ENCODE results near the gene PARVG. TPM values are rescaled to one million over a fixed set of nuclear protein-coding genes. Genes with fewer than 3 reads are reported as not detected.

The PARVG gene
- polyA plus RNA-seq, 1 donor (not counting 4 experiments of a cell fraction or from before 2014, with no cell fraction given), result not detected

- no peak overlapping the region for H3K4me2 ChIP-seq (ENCODE audit: control insufficient read depth, extremely low read depth, insufficient read depth, low read depth, low read length)
- H3K9ac ChIP-seq (ENCODE audit: control insufficient read depth, extremely low read depth, insufficient read depth, low read length), result no peak overlapping the region
- no peak overlapping the region for H2AFZ ChIP-seq (ENCODE audit: control insufficient read depth, low read length)
- no peaks in the 10 kb centered on the region for H3K4me1 ChIP-seq (ENCODE audit: control insufficient read depth, extremely low read depth, insufficient read depth, low read length)
- no peaks in the 10 kb centered on the region for H3K79me2 ChIP-seq (ENCODE audit: control insufficient read depth, insufficient read depth, low read length)
- no peak overlapping the region for H3K27ac ChIP-seq (ENCODE audit: control insufficient read depth, insufficient read depth, low read length)
- TF ChIP-seq EZH2 (IDR thresholded peaks at IDR 0.05; ENCODE audit: low read length) (no peak), CTCF (optimal IDR thresholded peaks at IDR 0.05 in 1 of 3, IDR thresholded peaks at IDR 0.05 in 1 of 3, conservative IDR thresholded peaks at IDR 0.05 in 1 of 3; ENCODE audit: extremely low read depth in 1 of 3, insufficient read depth in 2 of 3, low read length in 3 of 3) (no peak)
- no peaks in the 10 kb centered on the region for H3K9me1 ChIP-seq (ENCODE audit: control insufficient read depth, extremely low read depth, insufficient read depth, low read length)
- dilution Hi-C loops (cut with MboI; ENCODE audit: extremely low pct_ligation_motif_present, low sequenced_read_pairs), result no loop called here
- no peaks in the 10 kb centered on the region for H4K20me1 ChIP-seq (ENCODE audit: control insufficient read depth, extremely low read depth, insufficient read depth, low read length)
- FAIRE-seq (no peak), DNase-seq (ENCODE audit: low read depth, low spot score) (no peak)
- no peaks in the 10 kb centered on the region for H3K9me3 ChIP-seq (ENCODE audit: control insufficient read depth, low read depth, low read length)
- H3K36me3 ChIP-seq (ENCODE audit: control insufficient read depth in 2 of 2, extremely low read depth in 1 of 2, insufficient read depth in 2 of 2, low read length in 2 of 2), result no peaks in the 10 kb centered on the region
- no peak overlapping the region for H3K4me3 ChIP-seq (ENCODE audit: control insufficient read depth in 2 of 3, extremely low read depth in 1 of 3, insufficient read depth in 2 of 3, low read depth in 1 of 3, low read length in 3 of 3)
- peaks cover 30% of the 10 kb centered on the region for H3K27me3 ChIP-seq (ENCODE audit: control insufficient read depth, extremely low read depth, insufficient read depth, low read length)
Observed at GRCh38 chr22:44179196-44179988, 1.3 kb upstream of the PARVG start.

GRCh38 chr22:44179989-44180705, 578 bp upstream of the PARVG start:
- TF ChIP-seq CTCF (optimal IDR thresholded peaks at IDR 0.05 in 1 of 3, IDR thresholded peaks at IDR 0.05 in 1 of 3, conservative IDR thresholded peaks at IDR 0.05 in 1 of 3; ENCODE audit: extremely low read depth in 1 of 3, insufficient read depth in 2 of 3, low read length in 3 of 3), result no peak
- TF ChIP-seq EZH2 (IDR thresholded peaks at IDR 0.05; ENCODE audit: low read length), result no peak
- no peaks in the 10 kb centered on the region for H3K79me2 ChIP-seq (ENCODE audit: control insufficient read depth, insufficient read depth, low read length)
- FAIRE-seq, result no peak

More at GRCh38 chr22:44179989-44180705, 578 bp upstream of the PARVG start:
- Histone ChIP-seq H4K20me1 (ENCODE audit: control insufficient read depth, extremely low read depth, insufficient read depth, low read length) (no peaks in the 10 kb centered on the region), H3K9me3 (ENCODE audit: control insufficient read depth, low read depth, low read length) (no peaks in the 10 kb centered on the region), H3K4me3 (ENCODE audit: control insufficient read depth in 2 of 3, extremely low read depth in 1 of 3, insufficient read depth in 2 of 3, low read depth in 1 of 3, low read length in 3 of 3) (no peak overlapping the region), H3K36me3 (ENCODE audit: control insufficient read depth in 2 of 2, extremely low read depth in 1 of 2, insufficient read depth in 2 of 2, low read length in 2 of 2) (no peaks in the 10 kb centered on the region), H2AFZ (ENCODE audit: control insufficient read depth, low read length) (no peak overlapping the region), H3K9me1 (ENCODE audit: control insufficient read depth, extremely low read depth, insufficient read depth, low read length) (no peaks in the 10 kb centered on the region), H3K27me3 (ENCODE audit: control insufficient read depth, extremely low read depth, insufficient read depth, low read length) (peaks cover 30% of the 10 kb centered on the region), H3K9ac (ENCODE audit: control insufficient read depth, extremely low read depth, insufficient read depth, low read length) (no peak overlapping the region), H3K27ac (ENCODE audit: control insufficient read depth, insufficient read depth, low read length) (no peak overlapping the region), H3K4me1 (ENCODE audit: control insufficient read depth, extremely low read depth, insufficient read depth, low read length) (no peaks in the 10 kb centered on the region), H3K4me2 (ENCODE audit: control insufficient read depth, extremely low read depth, insufficient read depth, low read depth, low read length) (no peak overlapping the region)
- no peak for DNase-seq (ENCODE audit: low read depth, low spot score)
- dilution Hi-C loops (cut with MboI; ENCODE audit: extremely low pct_ligation_motif_present, low sequenced_read_pairs), result no loop called here

Measured in keratinocyte (primary cell).